CD4-positive, alpha-beta T cell treated with Interleukin-4 for 1 hour (primary cell): Measurements from ENCODE around the gene PHF13.

ENCODE experiments used
- DNase-seq, 2 donors: peaks; one replicate each; pipeline ENCODE4 v3.0.0-alpha.2; 2020 to 2022

Gene PHF13

DNA sequence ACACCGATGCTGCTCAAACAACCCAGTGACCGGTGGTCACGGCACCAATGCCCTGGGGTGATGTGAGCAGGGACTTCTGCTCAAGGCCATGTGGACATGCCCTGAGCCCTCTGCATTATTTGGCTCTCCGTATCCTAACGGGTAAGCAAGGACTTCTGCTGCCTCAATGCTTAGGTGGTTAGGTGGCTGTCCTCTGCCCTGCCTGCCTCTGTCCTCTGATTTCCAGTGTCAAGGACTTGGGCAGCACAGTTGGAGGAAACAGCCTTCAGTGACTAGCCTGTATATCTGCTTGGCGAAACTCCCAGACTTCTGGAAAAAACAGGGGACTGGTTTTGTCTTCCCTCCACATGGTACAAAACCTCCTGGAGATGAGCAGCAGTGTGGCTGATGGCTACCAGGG is 53.6 kb downstream of the PHF13 start:
- DNase-seq: no peak

DNA sequence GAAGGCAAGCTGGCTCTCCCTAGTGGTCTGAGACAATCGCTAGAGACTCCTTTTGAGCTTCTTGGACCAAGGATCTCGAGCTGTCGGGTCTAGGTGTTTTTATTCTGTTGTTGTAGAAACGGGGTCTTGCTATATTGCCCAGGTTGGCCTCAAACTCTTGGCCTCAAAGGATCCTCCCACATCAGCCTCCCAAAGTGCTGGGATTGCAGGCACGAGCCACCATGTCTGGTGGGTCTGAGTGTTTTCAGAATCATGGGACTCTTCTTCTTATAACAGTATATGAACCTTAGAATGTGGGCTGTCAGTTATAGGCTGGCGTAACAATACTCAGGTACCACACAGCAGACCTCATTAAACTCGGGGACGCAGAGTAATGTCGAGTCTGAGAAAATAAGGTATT is 55.0 kb downstream of the PHF13 start:
- no peak for DNase-seq

GRCh38 chr1:6672558-6672957 is 59.0 kb downstream of the PHF13 start:
- no peak for DNase-seq
